Osteoblast (primary cell): Measurements from ENCODE around the gene ZWILCH. TPM values are rescaled to one million over a fixed set of nuclear protein-coding genes. Genes with fewer than 3 reads are reported as not detected.

Experiments used
- DNase-seq: peaks from one replicate; pipeline ENCODE4 v3.0.0; 2011; ENCODE audit warnings: low spot score, mixed read lengths; ENCODE audit not compliant: insufficient read length; ENCODE audit errors: missing footprints
- H2AFZ ChIP-seq: 2 replicates; pipeline ENCODE4 v1.6.0; 2011; ENCODE audit warnings: mild to moderate bottlenecking, low read length
- H3K27ac ChIP-seq: 2 replicates; pipeline ENCODE4 v1.5.1; 2011; ENCODE audit warnings: mild to moderate bottlenecking, low read depth, low read length, moderate library complexity
- H3K27me3 ChIP-seq: 2 replicates; pipeline ENCODE4 v1.6.0; 2012; ENCODE audit warnings: mild to moderate bottlenecking, control low read depth, inconsistent platforms, low read length, moderate library complexity; ENCODE audit not compliant: insufficient read depth
- H3K36me3 ChIP-seq: 2 replicates; pipeline ENCODE4 v1.5.1; 2011; ENCODE audit warnings: mild to moderate bottlenecking, low read length, control low read depth, moderate library complexity; ENCODE audit not compliant: insufficient read depth
- H3K4me1 ChIP-seq: 2 replicates; pipeline ENCODE4 v1.5.1; 2011; ENCODE audit warnings: mild to moderate bottlenecking, low read length, control low read depth, moderate library complexity; ENCODE audit not compliant: insufficient read depth
- H3K4me2 ChIP-seq: 2 replicates; pipeline ENCODE4 v1.6.0; 2011; ENCODE audit warnings: mild to moderate bottlenecking, low read length; ENCODE audit not compliant: insufficient read depth
- H3K4me3 ChIP-seq: fragments of 200-600 bp; sonication (generic); 3 replicates; pipeline ENCODE4 v1.5.1; 2012; ENCODE audit warnings: mild to moderate bottlenecking, low read length, inconsistent platforms; ENCODE audit not compliant: insufficient read depth
- H3K79me2 ChIP-seq: 2 replicates; pipeline ENCODE4 v1.6.0; 2012; ENCODE audit warnings: mild to moderate bottlenecking, low read length, control low read depth, inconsistent platforms; ENCODE audit not compliant: insufficient read depth
- H3K9me3 ChIP-seq: 2 replicates; pipeline ENCODE4 v1.5.1; 2011; ENCODE audit warnings: low read depth, low read length, control low read depth
- H4K20me1 ChIP-seq: 2 replicates; pipeline ENCODE4 v1.6.0; 2012; ENCODE audit warnings: mild to moderate bottlenecking, low read length, control low read depth; ENCODE audit not compliant: insufficient read depth
- CTCF ChIP-seq: IDR thresholded peaks from 2 replicates; pipeline ENCODE4 v1.5.1; 2011; ENCODE audit warnings: mild to moderate bottlenecking, low read depth, low read length, moderate library complexity; ENCODE audit errors: extremely low read depth
- total RNA-seq: library from RNA; depleted of rRNA; stranded (reverse); fragments of >200 nt; gene quantifications from 2 replicates; pipeline ENCODE4 v1.2.3, GENCODE V29; 2012

ZWILCH gene
- total RNA-seq, 1 donor: 8.7 TPM

- peaks cover 15% of the 10 kb centered on the region for H3K36me3 ChIP-seq
- no peak overlapping the region for H3K27ac ChIP-seq
- no peaks in the 10 kb centered on the region for H4K20me1 ChIP-seq
- no peaks in the 10 kb centered on the region for H3K9me3 ChIP-seq
- no peak overlapping the region for H2AFZ ChIP-seq
- H3K4me1 ChIP-seq: no peaks in the 10 kb centered on the region
- no peak for TF ChIP-seq CTCF
- no peak for DNase-seq
- no peaks in the 10 kb centered on the region for H3K79me2 ChIP-seq
- no peaks in the 10 kb centered on the region for H3K27me3 ChIP-seq
- H3K4me2 ChIP-seq: no peak overlapping the region
- no peak overlapping the region for H3K4me3 ChIP-seq
Observed at GRCh38 chr15:66535056-66535455, 29.9 kb downstream of the ZWILCH start.

DNA sequence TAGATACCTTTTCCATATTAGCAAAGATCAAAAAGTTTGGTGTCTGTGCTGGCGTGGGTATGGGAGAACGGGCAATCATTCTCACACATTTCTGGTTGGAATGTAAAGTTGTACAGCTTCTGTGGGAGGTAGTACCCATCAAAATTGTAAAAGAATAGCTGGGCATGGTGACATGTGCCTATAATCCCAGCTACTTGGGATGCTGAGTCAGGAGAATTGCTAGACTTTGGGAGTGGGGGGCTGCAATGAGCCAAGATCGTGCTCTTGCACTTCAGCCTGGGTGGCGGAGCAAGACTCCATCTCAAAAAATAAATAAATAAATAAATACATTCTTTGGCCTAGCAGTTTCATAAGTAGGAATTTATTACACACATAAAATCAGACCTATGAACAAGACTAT lies 37.8 kb downstream of the ZWILCH start:
- no peaks in the 10 kb centered on the region for H3K4me1 ChIP-seq
- no peak overlapping the region for H3K27ac ChIP-seq
- no peaks in the 10 kb centered on the region for H3K27me3 ChIP-seq
- H2AFZ ChIP-seq: no peak overlapping the region
- no peak for TF ChIP-seq CTCF
- H3K36me3 ChIP-seq: peaks cover 24% of the 10 kb centered on the region
- no peaks in the 10 kb centered on the region for H3K79me2 ChIP-seq
- H3K4me2 ChIP-seq: no peak overlapping the region
- no peaks in the 10 kb centered on the region for H3K9me3 ChIP-seq
- no peaks in the 10 kb centered on the region for H4K20me1 ChIP-seq
- no peak for DNase-seq
- H3K4me3 ChIP-seq: no peak overlapping the region

- H3K79me2 ChIP-seq: no peaks in the 10 kb centered on the region
- DNase-seq: no peak
- peaks cover 17% of the 10 kb centered on the region for H3K36me3 ChIP-seq
- H3K4me3 ChIP-seq: no peak overlapping the region
- no peaks in the 10 kb centered on the region for H3K27me3 ChIP-seq
- no peaks in the 10 kb centered on the region for H3K4me1 ChIP-seq
- no peak overlapping the region for H2AFZ ChIP-seq
- no peak overlapping the region for H3K4me2 ChIP-seq
- no peak overlapping the region for H3K27ac ChIP-seq
- H3K9me3 ChIP-seq: no peaks in the 10 kb centered on the region
- no peaks in the 10 kb centered on the region for H4K20me1 ChIP-seq
- no peak for TF ChIP-seq CTCF
Observed at GRCh38 chr15:66545255-66545654, 40.1 kb downstream of the ZWILCH start.

DNA sequence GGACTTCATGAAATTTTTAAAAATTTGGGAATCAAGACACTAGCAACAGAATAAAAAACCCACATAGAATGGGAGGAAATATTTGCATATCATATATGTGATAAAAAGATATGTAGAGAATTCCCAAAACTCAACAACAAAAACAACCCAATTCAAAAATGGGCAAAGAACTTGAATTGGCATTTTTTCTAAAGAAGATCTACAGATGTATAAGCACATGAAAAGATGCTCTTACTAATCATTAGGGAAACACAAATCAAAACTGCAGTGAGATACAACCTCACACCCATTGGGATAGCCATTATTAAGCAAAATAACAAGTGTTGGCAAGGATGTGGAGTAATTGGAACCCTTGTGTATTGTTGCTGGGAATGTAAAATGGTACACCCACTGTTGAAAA lies 50.6 kb downstream of the ZWILCH start:
- Histone ChIP-seq H3K36me3 (peaks cover 12% of the 10 kb centered on the region), H3K4me2 (no peak overlapping the region), H3K4me3 (no peak overlapping the region), H3K27ac (no peak overlapping the region), H4K20me1 (no peaks in the 10 kb centered on the region), H3K4me1 (no peaks in the 10 kb centered on the region), H3K27me3 (no peaks in the 10 kb centered on the region), H3K9me3 (no peaks in the 10 kb centered on the region), H2AFZ (no peak overlapping the region), H3K79me2 (no peaks in the 10 kb centered on the region)
- no peak for TF ChIP-seq CTCF
- no peak for DNase-seq
